Panc1 (cell line): ENCODE results near the gene WDR7. TPM values are rescaled to one million over a fixed set of nuclear protein-coding genes. Genes with fewer than 3 reads are reported as not detected.

ENCODE experiments used
- ATAC-seq: fragments of 200-7000 bp; cut with Tn5 transposase; 2 replicates; pipeline ENCODE4 v1.9.1; 2020; ENCODE audit warnings: mild to moderate bottlenecking, moderate library complexity
- Bru-seq: library from RNA; stranded (reverse); fragments of 400-500 nt; gene quantifications from one replicate; lab custom pipeline; 2021; lab: Mats Ljungman, UMichigan
- BruChase-seq, 2 experiments: library from RNA; stranded (reverse); fragments of 400-500 nt; gene quantifications; one replicate each; lab custom pipeline; 2021; lab: Mats Ljungman, UMichigan
- BruUV-seq: library from RNA; stranded (reverse); fragments of 400-500 nt; replicated peaks from 2 replicates; lab custom pipeline; 2021; lab: Mats Ljungman, UMichigan
- CTCF ChIA-PET: fragments of 300-600 bp; sonication (Branson Sonifier 250); formaldehyde crosslinking; loops from one replicate; lab custom pipeline; 2022; ENCODE audit warnings: antibody characterized with exemption; lab: Charles Lee
- POLR2A ChIA-PET: fragments of 300-600 bp; sonication (Branson Sonifier 250); formaldehyde crosslinking; loops from one replicate; lab custom pipeline; 2022; ENCODE audit warnings: antibody characterized with exemption; lab: Charles Lee
- DNase-seq: peaks from one replicate; pipeline ENCODE4 v3.0.0-alpha.2; 2010; ENCODE audit warnings: low read depth, low spot score
- H3K27ac ChIP-seq: 2 replicates; pipeline ENCODE4 v1.5.1; 2011; ENCODE audit warnings: mild to moderate bottlenecking, low read length, inconsistent platforms
- H3K27me3 ChIP-seq: fragments of 200-500 bp; sonication (Bioruptor generic); 2 replicates; pipeline ENCODE4 v1.6.0; 2014; ENCODE audit warnings: low read length, inconsistent platforms; ENCODE audit not compliant: control insufficient read depth, insufficient read depth
- H3K36me3 ChIP-seq: fragments of 200-500 bp; sonication (Bioruptor generic); 2 replicates; pipeline ENCODE4 v1.5.1; 2014; ENCODE audit warnings: inconsistent platforms, mild to moderate bottlenecking, low read length, moderate library complexity; ENCODE audit not compliant: control insufficient read depth, insufficient read depth
- H3K4me1 ChIP-seq: 2 replicates; pipeline ENCODE4 v1.5.1; 2011; ENCODE audit warnings: inconsistent platforms, mild to moderate bottlenecking, low read length, moderate library complexity; ENCODE audit not compliant: control insufficient read depth, insufficient read depth
- H3K4me3 ChIP-seq, 2 experiments: 2 replicates each; pipeline ENCODE4 v1.5.1; 2011 to 2012; ENCODE audit warnings: low read depth in 2 of 2, low read length in 2 of 2, mild to moderate bottlenecking in 2 of 2, inconsistent platforms in 1 of 2, moderate library complexity in 1 of 2
- H3K9me3 ChIP-seq: fragments of 200-500 bp; sonication (Bioruptor generic); 2 replicates; pipeline ENCODE4 v1.5.1; 2014; ENCODE audit warnings: low read depth, mild to moderate bottlenecking, inconsistent platforms, low read length, moderate library complexity; ENCODE audit not compliant: control insufficient read depth, insufficient read depth
- CTCF ChIP-seq: fragments of 450-650 bp; IDR thresholded peaks from 2 replicates; pipeline ENCODE4 v1.5.1; 2017; ENCODE audit warnings: mild to moderate bottlenecking
- POLR2AphosphoS5 ChIP-seq: IDR thresholded peaks from 2 replicates; pipeline ENCODE4 v1.6.1; 2012; ENCODE audit warnings: mild to moderate bottlenecking, low read depth, low read length, moderate library complexity
- REST ChIP-seq, 2 experiments: IDR thresholded peaks; 2 replicates each; pipeline ENCODE4 v1.6.1; 2011 to 2012; ENCODE audit warnings: low read depth in 2 of 2, control low read depth in 1 of 2, low read length in 1 of 2, mild to moderate bottlenecking in 1 of 2, moderate library complexity in 1 of 2; ENCODE audit not compliant: insufficient read depth in 1 of 2
- SIN3A ChIP-seq: IDR thresholded peaks from 2 replicates; pipeline ENCODE4 v1.6.1; 2012; ENCODE audit warnings: low read depth, mild to moderate bottlenecking, low read length, moderate library complexity, borderline replicate concordance; ENCODE audit not compliant: insufficient read depth
- TCF7L2 ChIP-seq: IDR thresholded peaks from 2 replicates; pipeline ENCODE4 v1.6.1; 2011; ENCODE audit warnings: mild to moderate bottlenecking, low read depth, low read length, inconsistent platforms
- in situ Hi-C: cut with HindIII; loops from 2 replicates; pipeline ENCODE4 v1.10.0; 2016; ENCODE audit warnings: low sequenced_read_pairs, low pct_unique_long_range_greater_than_20kb
- intact Hi-C: fragments of 100-400 bp; cut with micrococcal nuclease; formaldehyde crosslinking; loops from one replicate; pipeline ENCODE4 v1.10.0; 2022; ENCODE audit not compliant: unreplicated experiment
- long read RNA-seq: library from polyadenylated mRNA; unstranded; transcript quantifications from one replicate; pipeline ENCODE4 v2.0.0, GENCODE V29; 2021; ENCODE audit not compliant: unreplicated experiment
- polyA plus RNA-seq: library from polyadenylated mRNA; unstranded; fragments of >200 nt; gene quantifications from one replicate; pipeline ENCODE4 v1.2.1, GENCODE V29; 2012; ENCODE audit warnings: missing spikeins; ENCODE audit not compliant: insufficient read length
- total RNA-seq: library from RNA; stranded (reverse); gene quantifications from one replicate; pipeline ENCODE4 v1.2.1, GENCODE V29; 2021; ENCODE audit not compliant: unreplicated experiment

The WDR7 gene
- total RNA-seq (12.3 TPM), Bru-seq, nascent RNA (percentile 65 among the genes with signal in this experiment), BruChase-seq, experiment 1, labeled RNA remaining after a 2-hour chase (percentile 53 among the genes with signal in this experiment), BruChase-seq, experiment 2, labeled RNA remaining after a 6-hour chase (percentile 52 among the genes with signal in this experiment)
- 12.8 TPM for polyA plus RNA-seq
- long read RNA-seq, partial matches to known transcripts = 15 of 17 reads
- long read RNA-seq, other reads (novel, unspliced or antisense) = 2 of 17 reads

GRCh38 chr18:56650944-56651770, at the start of gene WDR7:
Gene WDR7, plus strand, starts transcription at chr18:56651359. Its CDS starts 21,157 bp downstream, at chr18:56672516.
- DNase-seq (peak; percentile 82), ATAC-seq (peak; percentile 100)
- no peaks in the 10 kb centered on the region; the same call in 1 of the 2 replicates for H3K4me1 ChIP-seq
- H3K27ac ChIP-seq = peak within 1 kb of the TSS; percentile 91
- no TSS peak for BruUV-seq
- ChIA-PET CTCF (no interaction called here), POLR2A (no interaction called here)
- no peak for TF ChIP-seq CTCF
- TF ChIP-seq TCF7L2 = 0 out of 2 replicates have a peak, but pooled peaks have one; percentile 28
- no peaks in the 10 kb centered on the region for H3K36me3 ChIP-seq
- intact Hi-C loops (no loop called here), in situ Hi-C loops (no loop called here)
- no peaks in the 10 kb centered on the region for H3K9me3 ChIP-seq
- peak within 1 kb of the TSS; percentile 81 to 90 for H3K4me3 ChIP-seq
- no peaks in the 10 kb centered on the region for H3K27me3 ChIP-seq

GRCh38 chr18:56606618-56607017, 44.5 kb upstream of the WDR7 start:
- TSS peak; percentile 38 for BruUV-seq
- ChIA-PET POLR2A (no interaction called here), CTCF (no interaction called here)
- intact Hi-C loops = no loop called here
- ATAC-seq = no peak
- no peak overlapping the region for H3K4me3 ChIP-seq
- no peaks in the 10 kb centered on the region for H3K27me3 ChIP-seq
- H3K4me1 ChIP-seq = no peaks in the 10 kb centered on the region
- TF ChIP-seq TCF7L2 (no peak), POLR2AphosphoS5 (no peak), CTCF (no peak), REST (IDR thresholded peaks at IDR 0.05; ENCODE audit: insufficient read depth in 1 of 2, low read depth in 2 of 2, low read length in 1 of 2) (no peak), SIN3A (no peak)
- peaks cover 11% of the 10 kb centered on the region; the same call in 1 of the 2 replicates for H3K36me3 ChIP-seq
- no peak for DNase-seq
- H3K9me3 ChIP-seq = no peaks in the 10 kb centered on the region
- H3K27ac ChIP-seq = no peak overlapping the region
- in situ Hi-C loops = no loop called here
